GM21786 (cell line): Measurements from ENCODE around the gene NSUN4.
"Not testable (repeated sequence)": the region's sequence is repeated elsewhere in the genome, so short reads cannot be mapped to it uniquely, and the experiment has no call there.

Source experiments
- ATAC-seq: cut with Tn5 transposase; IDR thresholded peaks from one replicate; pipeline ENCODE4 v1.9.1; 2021; ENCODE audit not compliant: unreplicated experiment

The NSUN4 gene

DNA sequence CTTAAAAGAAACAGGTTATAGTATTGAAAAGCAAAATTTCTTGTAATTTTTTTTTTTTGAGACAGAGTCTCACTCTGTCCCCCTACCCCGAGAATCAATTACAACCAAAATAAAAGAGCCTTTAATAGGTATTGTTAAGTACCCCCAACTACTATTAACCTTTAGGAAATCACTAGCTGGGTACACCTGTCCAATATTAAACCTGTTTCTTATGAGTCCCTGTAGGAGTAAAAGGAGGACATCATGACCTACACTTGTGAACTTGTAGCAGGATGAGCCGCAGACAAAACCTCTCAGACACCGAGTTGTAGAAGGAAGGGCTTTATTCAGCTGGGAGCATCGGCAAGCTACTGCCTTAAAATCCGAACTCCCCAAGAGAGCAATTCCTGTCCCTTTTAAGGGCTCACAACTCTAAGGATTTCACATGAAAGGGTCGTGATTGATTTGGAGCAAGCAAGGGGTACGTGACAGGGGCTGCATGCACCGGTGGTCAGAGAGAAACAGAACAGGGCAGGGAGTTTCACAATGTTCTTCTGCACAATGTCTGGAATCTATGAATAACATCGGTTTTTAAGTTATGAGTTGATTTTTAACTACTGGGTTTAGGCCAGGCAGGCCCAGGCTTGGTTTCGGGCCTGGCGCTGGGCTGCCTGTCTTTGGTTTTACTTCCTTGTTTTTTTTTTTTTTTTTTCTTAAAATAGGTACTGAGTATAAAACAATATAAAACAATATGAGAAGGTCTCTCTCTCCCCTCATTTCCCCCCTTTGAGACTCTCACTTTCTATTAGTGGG lies 15.1 kb upstream of the NSUN4 start:
- ATAC-seq, result not testable (repeated sequence)

DNA sequence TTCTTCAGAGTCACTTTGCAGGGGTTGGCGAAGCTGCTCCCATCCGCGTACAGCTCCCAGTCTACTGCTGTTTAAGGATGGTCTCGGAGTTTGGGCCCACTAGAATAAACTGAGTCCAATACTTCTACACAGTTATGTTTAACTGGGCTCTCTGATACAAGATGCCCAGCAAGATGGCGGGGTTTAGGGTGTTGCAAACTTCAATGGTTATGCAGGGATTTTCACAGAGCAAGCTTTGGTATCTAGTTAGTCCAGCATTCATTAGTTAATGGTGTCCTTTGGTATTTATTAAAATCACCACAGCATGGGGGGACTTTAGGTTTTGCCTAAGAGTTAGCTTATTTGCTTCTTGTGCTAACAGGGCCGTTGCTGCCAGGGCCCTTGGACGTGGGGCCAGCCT lies 12.4 kb upstream of the NSUN4 start:
- ATAC-seq, result not testable (repeated sequence)

DNA sequence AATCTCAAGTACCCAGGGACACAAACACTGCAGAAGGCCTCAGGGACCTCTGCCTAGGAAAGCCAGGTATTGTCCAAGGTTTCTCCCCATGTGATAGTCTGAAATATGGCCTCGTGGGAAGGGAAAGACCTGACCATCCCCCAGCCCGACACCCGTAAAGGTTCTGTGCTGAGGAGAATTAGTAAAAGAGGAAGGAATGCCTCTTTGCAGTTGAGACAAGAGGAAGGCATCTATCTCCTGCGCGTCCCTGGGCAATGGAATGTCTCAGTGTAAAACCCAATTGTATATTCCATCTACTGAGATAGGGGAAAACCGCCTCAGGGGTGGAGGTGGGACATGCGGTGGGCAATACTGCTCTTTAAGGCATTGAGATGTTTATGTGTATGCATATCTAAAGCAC lies 10.8 kb upstream of the NSUN4 start:
- not testable (repeated sequence) for ATAC-seq

DNA sequence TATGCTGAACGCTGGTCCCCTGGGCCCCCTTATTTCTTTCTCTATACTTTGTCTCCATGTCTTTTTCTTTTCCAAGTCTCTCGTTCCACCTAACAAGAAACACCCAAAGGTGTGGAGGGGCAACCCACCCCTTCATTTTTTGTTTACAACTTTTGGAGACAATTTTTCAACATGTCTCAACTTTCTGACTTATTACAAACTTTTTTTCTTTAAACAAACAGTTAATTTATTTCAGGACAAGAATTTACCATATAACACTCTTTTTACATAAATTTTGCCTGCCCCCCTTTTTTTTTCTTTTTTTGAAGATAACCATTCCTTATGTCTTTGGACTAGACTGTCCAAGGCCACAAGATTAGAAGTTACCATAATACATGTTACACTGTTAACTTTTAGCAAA lies 10.2 kb upstream of the NSUN4 start:
- ATAC-seq, result not testable (repeated sequence)

DNA sequence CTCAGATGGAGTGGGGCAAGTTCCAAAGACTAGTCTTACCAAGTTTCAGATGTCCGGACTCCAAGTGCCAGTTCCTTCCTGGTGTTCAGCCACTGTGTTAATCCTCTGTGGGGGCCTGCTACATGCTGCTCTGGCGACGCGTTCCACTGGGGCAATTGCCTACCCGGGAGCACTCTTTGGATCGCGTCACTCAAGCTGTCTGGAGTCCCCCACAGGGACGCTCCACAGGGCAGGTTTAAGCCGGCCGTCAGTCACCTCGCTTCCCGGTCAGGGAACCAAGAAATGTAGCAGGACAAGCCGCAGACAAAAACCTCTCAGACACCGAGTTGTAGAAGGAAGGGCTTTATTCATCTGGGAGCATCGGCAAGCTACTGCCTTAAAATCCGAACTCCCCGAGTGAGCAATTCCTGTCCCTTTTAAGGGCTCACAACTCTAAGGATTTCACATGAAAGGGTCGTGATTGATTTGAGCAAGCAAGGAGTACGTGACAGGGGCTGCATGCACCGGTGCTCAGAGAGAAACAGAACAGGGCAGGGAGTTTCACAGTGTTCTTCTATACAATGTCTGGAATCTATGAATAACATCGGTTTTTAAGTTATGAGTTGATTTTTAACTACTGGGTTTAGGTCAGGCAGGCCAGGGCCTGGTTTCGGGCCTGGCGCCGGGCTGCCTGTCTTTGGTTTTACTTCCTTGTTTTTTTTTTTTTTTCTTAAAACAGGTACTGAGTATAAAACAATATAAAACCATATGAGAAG lies 8.6 kb upstream of the NSUN4 start:
- peak; percentile 38 for ATAC-seq

DNA sequence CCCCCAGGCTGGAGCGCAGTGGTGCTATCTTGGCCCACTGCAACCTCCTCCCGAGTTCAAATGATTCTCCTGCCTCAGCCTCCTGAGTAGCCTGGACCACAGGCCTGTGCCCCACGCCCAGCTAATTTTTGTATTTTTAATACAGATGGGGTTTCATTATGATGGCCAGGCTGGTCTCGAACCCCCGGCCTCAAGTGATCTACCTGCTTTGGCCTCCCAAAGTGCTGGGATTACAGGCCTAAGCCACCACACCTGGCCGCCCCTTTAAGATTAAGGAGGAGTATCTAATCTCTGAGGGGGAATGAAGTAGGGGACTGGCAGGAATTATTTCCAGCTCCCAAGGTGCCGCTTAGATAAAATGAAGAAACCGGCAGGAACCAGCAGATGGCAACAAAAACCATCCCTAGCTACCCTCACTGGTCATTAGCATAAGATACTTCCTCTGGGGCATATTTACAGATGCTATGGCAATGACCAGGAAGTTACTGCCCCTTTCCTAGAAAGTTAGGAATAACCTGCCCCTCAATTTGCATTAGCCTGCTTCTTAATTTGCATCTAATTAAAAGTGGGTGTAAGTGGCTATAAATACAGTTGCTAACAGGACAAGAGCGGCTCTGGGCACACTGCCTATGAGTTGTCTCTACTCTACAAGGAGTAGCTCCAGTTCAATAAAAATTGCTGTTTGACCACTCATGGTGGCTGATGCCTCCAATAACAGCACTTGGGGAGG lies 7.1 kb upstream of the NSUN4 start:
- ATAC-seq, result no peak

DNA sequence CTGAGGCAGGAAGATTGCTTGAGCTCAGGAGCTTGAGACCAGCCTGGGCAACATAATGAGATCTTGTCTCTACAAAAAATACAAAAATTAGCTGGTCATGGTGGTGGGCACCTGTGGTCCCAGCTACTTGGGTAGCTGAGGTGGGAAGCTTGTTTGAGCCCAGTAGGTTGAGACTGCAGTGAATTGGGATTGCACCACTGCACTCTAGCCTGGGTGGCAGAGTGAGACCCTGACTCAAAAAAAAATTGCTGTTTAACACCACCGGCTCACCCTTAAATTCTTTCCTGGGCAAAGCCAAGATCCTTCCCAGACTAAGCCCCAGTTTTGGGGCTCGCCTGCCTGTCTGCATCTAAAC lies 6.6 kb upstream of the NSUN4 start:
- ATAC-seq, result no peak

DNA sequence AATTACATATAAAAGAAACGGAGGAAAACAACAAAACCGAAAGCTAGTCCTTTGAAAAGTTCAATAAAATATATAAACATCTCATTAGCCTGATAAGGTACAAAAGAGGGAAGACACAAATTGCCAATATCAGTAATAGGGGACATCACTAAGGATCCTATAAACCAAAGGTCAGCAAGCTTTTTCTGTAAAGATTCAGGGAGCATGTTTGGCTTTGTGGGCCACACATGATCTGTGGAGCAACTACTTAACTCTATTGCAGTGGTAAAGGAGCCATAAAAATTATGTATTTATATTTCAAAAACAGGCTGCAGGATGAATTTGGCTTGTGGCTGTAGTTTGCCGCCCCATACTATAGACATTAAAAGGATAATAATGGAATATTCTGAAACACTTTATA lies 5.5 kb upstream of the NSUN4 start:
- ATAC-seq, result no peak

DNA sequence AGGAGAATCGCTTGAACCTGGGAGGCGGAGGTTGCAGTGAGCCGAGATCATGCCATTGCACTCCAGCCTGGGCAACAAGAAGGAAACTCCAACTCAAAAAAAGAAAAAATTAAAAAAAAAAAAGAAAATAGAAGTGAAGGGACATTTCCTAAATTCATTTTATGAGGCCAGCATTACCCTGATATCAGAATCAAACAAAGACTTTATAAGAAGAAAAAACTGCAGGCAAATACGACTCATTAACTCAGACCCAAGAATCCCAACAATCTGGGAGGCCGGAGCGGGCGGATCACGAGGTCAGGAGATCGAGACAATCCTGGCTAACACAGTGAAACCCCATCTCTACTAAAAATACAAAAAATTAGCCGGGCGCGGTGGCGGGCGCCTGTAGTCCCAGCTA lies 3.2 kb upstream of the NSUN4 start:
- not testable (repeated sequence) for ATAC-seq

DNA sequence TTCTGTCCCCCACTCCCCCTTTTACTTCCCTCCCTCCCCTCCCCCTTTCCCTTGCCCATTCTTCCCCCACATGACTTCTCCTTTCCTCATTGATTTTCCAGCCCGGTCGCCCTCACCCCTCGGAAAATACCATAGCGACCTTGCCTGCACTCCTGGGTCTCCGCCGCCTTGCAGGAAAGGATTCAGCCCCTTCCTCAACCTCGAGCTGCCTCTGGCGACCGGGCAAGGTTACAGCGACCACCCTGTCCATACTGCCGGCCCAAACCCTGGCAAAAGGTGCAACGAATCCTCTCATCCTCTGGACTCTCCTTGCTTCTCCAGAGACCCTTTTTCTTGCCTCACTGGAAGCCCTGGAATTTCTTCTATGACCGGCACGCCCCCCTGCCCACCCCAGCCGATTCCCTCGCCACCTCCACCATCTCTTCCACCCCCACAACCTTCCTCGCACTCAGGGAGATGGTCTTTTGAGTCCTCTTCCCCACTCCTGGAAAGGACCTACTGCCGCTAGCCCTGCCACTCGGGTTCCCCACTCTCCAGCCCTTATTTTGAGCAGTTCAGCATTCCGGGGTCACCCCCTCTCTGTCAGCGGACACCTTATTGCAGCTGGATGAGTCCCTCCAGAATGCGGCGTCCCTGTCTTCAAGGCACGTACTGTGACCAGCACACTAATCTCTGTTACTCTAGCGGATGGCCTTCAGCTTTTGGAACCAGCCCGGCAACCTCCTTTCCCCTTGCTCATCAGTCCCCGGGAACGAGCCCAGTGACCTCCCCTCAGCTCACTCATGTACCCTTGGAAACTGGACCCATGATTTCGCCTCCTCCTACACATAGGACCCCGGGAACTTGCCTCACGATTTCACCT lies 846 bp downstream of the NSUN4 start:
- no peak for ATAC-seq

DNA sequence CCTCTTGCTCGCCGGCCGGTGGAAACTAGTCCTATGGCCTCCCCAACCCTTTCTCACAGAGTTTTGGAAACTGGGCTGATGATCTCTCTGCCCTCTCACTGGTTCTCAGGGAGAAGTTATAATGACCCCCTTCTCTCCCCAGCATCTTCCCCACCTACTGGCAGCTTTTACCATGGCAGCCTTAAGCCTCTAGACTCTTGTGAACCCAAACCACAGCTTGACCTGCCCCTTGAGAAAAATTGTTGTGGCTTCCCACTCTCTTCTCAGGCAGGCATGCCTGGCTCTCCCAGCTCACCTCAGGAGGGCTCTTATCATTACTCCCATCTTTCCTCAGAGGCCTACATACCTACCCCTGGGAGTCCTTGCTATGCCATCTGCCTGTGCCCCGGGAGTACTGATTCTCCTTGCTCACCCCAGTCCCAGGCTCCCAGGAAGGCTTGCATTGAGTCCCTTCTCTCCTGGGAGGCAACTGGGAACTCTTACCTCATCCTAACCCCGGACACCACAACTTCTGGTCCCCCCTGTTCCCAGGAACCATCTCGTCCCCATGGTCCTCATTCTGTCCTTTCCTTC lies 1.6 kb downstream of the NSUN4 start:
- no peak for ATAC-seq

DNA sequence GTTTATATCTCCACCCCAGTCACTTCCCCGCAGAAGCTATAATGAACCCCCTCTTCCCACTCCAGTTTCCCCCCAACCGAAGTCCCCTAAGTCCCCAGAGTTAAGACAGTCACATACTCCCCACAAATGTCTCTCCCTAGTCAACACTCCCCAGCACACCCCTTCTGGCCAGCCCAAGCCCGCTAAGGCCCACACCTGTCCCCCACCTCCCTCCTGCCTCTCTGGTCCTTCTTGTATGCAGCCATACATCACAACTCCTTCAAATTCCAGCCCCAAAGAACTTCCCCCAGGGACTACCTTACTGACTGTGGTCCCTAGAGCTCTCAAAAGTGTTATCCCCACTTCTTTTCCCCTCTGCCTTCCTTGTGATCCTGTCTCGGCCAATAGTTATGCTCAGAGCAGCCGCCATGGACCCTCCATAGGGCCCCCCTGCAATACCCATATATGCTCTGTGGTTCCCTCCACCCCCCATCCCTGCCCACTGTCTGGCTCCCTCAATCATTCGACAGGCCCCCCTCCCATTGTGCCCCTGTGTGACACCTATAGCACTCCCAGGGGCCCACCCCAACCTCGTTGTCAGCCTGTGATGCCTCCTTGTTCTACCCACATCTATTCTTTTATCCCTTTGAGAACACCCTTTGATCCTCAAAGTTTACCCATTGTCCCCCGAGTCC lies 2.2 kb downstream of the NSUN4 start:
- ATAC-seq, result no peak

DNA sequence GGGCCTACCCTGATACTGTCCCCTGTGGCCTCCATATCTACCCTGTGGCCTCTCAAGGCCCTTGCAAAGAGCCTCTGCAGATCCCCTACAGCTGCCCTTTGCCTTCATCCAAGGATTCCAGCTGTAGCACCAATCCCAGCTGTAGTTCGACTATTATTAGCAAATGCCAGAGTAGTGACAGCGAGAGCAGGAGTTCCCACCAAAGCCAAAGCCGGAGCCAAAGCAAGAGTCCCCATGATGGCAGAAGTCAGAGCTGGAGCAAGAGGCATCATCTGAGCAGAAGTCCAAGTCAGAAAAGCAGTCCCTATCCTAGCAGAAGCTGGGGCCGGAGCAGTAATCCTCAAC lies 2.7 kb downstream of the NSUN4 start:
- ATAC-seq, result no peak

DNA sequence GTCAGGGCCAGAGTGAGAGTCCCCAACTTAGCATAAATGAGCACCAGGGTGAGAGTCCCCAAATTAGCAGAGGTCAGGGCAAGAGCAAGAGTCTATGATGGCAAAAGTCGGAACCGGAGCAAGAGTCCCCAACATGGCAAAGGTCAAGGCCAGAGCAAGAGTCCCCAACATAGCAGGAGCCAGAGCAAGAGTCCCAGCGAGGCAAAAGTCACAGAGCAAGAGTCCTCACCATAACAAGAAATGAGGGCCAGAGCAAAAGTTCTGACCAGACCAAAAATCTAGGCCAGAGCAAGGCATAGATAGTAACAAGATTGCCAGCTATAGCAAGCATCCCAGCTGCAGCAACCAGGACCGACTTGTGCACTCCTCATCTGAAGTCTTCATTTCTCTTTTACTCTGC lies 3.1 kb downstream of the NSUN4 start:
- ATAC-seq, result no peak

DNA sequence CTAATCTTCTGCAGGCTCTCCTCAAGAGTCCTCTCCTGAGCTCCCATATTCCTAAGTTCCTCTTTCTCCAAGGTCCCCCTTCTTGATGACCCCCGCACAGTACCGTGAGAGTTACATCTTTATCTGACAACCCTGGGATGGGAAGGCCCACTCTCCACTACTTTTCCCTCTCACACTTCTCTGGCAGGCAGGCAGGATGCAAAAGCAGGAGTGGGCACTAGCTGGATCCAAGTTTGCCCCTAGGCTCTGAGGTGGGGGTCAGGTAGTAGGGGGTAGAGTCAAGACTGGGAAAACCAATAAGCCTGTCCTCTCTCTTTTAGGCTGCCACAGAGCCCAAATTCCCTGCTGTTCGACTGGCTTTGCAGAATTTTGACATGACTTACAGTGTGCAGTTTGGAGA lies 3.9 kb downstream of the NSUN4 start:
- ATAC-seq, result no peak

DNA sequence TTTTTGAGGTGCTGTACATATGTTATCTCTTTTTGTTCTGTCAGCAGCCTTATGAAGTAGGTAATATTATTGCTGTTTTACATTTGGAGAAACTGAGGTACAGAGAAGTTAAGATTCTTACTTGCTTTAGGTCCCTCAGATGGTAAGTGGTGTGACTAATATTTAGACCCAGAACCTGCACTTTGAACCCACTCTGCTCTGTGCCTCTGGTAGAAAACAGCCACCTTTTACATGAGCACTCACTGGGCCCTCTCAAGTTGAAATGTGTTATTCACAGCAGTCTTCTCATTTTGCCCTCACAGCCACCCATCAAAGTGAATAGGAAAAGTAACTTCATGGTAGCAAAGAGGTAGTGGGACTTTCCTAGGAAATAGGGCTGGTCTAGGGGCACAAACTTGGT lies 4.7 kb downstream of the NSUN4 start:
- no peak for ATAC-seq

DNA sequence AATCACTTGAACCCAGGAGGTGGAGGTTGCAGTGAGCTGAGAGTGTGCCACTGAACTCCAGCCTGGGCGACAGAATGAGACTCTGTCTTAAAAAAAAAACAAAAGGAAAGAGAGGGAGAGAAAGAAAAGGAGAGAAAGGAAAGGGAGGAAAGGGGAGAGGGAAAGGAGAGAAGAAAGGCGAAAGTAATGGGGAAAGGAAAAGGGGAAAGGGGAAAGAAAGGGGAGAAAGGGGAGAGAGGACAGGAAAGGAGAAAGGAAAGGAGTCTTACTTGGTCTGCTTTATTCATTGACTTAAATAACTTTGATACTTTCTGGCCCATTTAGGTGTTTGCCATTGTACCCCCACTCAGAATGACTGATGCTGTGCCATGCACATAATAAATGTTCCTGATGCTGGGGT lies 11.8 kb downstream of the NSUN4 start:
- no peak for ATAC-seq

DNA sequence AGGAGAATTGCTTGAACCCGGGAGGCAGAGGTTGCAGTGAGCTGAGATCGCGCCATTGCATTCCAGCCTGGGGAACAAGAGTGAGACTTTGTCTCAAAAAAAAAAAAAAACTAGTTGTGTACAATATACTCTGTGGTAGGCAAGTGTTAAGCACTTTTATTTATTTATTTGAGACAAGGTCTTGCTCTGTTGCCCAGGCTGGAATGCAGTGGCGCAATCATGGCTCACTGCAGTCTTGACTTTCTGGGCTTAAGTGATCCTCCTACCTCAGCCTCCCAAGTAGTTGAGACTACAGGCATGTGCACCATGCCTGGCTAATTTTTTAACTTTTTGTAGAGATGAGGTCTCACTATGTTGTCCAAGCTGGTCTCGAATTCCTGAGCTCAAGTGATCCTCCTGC lies 15.3 kb downstream of the NSUN4 start:
- not testable (repeated sequence) for ATAC-seq

DNA sequence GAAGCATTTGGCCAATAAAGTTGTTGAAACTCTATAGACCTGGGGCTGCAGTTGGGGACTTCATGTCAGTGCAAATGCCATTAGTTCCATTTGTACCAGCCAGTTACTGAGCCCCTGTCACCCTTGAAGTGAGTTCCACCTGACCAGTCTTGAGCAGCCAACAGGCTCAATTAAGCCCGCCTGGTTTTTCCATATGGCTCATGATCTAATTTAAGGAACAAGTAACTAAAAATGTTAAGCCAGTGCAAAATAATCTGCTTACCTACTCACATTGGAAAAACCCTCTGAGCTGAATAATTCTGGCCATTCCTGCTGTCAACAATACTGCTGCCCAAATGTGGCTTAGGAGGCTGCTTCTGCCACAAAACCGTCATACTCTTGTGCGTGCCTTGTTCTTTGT lies 21.6 kb downstream of the NSUN4 start:
- ATAC-seq, result no peak

DNA sequence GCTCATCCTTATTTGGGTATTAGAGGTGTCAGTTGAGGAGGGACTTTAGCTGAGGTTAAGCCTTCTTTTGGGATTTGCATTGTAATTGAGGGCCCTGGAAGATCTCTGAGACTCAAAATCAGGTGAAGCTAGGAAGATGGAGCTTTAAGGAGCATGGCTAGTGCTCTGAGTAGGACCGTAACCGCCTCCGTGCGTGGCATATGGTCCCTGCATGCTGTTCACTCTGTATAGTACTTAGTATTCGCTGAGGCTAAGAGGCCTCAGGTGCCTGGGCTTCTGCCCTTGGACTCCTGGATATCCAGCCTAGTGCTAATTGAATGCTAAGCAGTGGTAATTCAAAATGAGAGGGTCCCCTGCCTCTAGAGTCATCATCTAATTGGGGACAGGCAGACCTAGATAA lies 22.5 kb downstream of the NSUN4 start:
- ATAC-seq, result no peak
